ENCODE data around the gene SRGAP1.

DNA sequence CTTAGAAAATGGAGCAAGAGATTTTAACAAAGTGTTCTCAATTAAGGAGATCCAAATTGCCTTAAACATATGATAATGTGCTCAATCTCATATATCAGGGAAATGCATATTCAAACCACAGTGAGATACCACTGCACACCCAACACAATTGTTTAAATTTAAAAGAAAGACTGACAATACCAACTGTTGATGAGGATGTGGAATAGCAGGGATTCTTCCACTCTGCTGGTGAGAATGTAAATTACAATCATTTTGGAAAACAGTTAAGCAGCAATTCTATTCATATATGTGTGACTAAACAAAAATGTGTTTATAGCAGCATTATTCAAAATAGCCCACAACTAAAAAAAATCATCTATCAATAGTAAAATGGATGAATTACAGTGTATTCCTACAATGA is 233.4 kb downstream of the SRGAP1 start:
- TF ChIP-seq, protein P1, sequence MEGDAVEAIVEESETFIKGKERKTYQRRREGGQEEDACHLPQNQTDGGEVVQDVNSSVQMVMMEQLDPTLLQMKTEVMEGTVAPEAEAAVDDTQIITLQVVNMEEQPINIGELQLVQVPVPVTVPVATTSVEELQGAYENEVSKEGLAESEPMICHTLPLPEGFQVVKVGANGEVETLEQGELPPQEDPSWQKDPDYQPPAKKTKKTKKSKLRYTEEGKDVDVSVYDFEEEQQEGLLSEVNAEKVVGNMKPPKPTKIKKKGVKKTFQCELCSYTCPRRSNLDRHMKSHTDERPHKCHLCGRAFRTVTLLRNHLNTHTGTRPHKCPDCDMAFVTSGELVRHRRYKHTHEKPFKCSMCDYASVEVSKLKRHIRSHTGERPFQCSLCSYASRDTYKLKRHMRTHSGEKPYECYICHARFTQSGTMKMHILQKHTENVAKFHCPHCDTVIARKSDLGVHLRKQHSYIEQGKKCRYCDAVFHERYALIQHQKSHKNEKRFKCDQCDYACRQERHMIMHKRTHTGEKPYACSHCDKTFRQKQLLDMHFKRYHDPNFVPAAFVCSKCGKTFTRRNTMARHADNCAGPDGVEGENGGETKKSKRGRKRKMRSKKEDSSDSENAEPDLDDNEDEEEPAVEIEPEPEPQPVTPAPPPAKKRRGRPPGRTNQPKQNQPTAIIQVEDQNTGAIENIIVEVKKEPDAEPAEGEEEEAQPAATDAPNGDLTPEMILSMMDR (IDR thresholded peaks at IDR 0.05; ENCODE audit: insufficient read depth, low read length) = no peak
- TF ChIP-seq POLR2AphosphoS5 (IDR thresholded peaks at IDR 0.05; ENCODE audit: low read depth) (no peak), REST (IDR thresholded peaks at IDR 0.05; ENCODE audit: insufficient replicate concordance, low read depth) (no peak)

All from HL-60 (cell line).